ENCODE results near the gene ANKRD23. TPM values are rescaled to one million over a fixed set of nuclear protein-coding genes. Genes with fewer than 3 reads are reported as not detected.
A peak's percentile ranks its signal among the peaks of the same experiment; 100 is the strongest.

ANKRD23 gene
- total and polyA plus RNA-seq, 2 of the 13 experiments (the other 11 are each of a cell fraction or from before 2014, with no cell fraction given): 1.5 to 1.6 TPM

DNA sequence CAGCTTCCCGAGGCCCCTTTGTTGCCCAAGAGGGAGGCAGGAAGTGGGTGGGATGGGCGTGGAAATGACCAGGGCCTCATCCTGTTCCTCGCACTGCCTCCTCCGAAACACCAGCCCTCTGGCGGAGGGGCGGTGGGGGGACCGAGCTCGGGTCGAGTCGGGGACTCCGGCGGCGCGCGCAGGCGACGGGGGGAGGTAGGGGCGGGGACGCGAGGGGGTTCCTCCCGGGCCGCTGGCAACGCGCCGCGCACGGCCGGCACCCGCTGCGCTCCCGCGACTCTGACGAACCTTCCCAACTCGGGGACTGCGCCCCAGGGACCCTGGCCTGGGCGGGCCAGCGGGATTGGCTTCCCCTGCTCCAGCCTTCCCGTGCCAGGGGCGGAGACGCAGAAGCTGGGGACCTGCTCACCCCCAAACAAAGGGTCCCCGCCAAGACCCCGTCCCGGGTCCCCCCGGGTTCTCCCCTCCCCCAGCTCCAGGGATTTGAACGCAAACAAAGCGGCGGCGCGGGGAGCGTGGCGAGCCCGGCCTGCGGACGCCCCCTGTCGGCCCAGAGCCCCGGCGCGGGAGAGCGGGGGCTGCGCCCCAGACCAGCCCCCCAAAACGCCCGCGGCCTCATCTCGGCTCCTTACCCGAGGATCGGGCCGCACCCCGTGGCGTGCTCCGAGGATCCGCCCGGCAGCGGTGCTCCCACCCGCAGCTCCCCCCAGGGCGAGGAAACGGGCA is 24.9 kb upstream of the ANKRD23 start (continued):
- TF ChIP-seq NFAT5 (CRISPR knock-in tag; IDR thresholded peaks at IDR 0.05) (peak; percentile 22; the same call in 1 of the 2 replicates), ZNF160 (CRISPR knock-in tag; IDR thresholded peaks at IDR 0.05) (no peak; the same call in 1 of the 2 replicates), HMG20B (CRISPR knock-in tag; conservative IDR thresholded peaks at IDR 0.05) (0 out of 2 replicates have a peak, but pooled peaks have one; percentile 21), RFX1 (IDR thresholded peaks at IDR 0.05) (no peak), HHEX (CRISPR knock-in tag; IDR thresholded peaks at IDR 0.05) (no peak), RBM22 (optimal IDR thresholded peaks at IDR 0.05; ENCODE audit: low read length) (no peak), NFKB2 (CRISPR knock-in tag; IDR thresholded peaks at IDR 0.05; ENCODE audit: borderline replicate concordance) (no peak; the same call in 1 of the 2 replicates), JARID2 (CRISPR knock-in tag; IDR thresholded peaks at IDR 0.05; ENCODE audit: insufficient replicate concordance) (no peak), ZNF777 (CRISPR knock-in tag; IDR thresholded peaks at IDR 0.05) (0 out of 2 replicates have a peak, but pooled peaks have one; percentile 17), THAP8 (CRISPR knock-in tag; IDR thresholded peaks at IDR 0.05; ENCODE audit: borderline replicate concordance) (no peak), YEATS2 (CRISPR knock-in tag; IDR thresholded peaks at IDR 0.05; ENCODE audit: borderline replicate concordance) (peak; percentile 74; the same call in 1 of the 2 replicates), SMAD1 (CRISPR knock-in tag; IDR thresholded peaks at IDR 0.05; ENCODE audit: borderline replicate concordance, low read depth) (no peak), NR2C2 (CRISPR knock-in tag; IDR thresholded peaks at IDR 0.05; ENCODE audit: borderline replicate concordance) (peak; percentile 78; the same call in 1 of the 2 replicates), SAP130 (CRISPR knock-in tag; IDR thresholded peaks at IDR 0.05; ENCODE audit: low read depth) (peak; percentile 93), SYNCRIP (IDR thresholded peaks at IDR 0.05; ENCODE audit: insufficient read depth, low read depth, low read length) (no peak), ZBTB43 (CRISPR knock-in tag; conservative IDR thresholded peaks at IDR 0.05) (0 out of 2 replicates have a peak, but pooled peaks have one; percentile 16)
- TF ChIP-seq, protein P1, sequence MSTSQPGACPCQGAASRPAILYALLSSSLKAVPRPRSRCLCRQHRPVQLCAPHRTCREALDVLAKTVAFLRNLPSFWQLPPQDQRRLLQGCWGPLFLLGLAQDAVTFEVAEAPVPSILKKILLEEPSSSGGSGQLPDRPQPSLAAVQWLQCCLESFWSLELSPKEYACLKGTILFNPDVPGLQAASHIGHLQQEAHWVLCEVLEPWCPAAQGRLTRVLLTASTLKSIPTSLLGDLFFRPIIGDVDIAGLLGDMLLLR (CRISPR knock-in tag; IDR thresholded peaks at IDR 0.05): 0 out of 2 replicates have a peak, but pooled peaks have one; percentile 20
- TF ChIP-seq, protein P2, sequence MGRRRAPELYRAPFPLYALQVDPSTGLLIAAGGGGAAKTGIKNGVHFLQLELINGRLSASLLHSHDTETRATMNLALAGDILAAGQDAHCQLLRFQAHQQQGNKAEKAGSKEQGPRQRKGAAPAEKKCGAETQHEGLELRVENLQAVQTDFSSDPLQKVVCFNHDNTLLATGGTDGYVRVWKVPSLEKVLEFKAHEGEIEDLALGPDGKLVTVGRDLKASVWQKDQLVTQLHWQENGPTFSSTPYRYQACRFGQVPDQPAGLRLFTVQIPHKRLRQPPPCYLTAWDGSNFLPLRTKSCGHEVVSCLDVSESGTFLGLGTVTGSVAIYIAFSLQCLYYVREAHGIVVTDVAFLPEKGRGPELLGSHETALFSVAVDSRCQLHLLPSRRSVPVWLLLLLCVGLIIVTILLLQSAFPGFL (CRISPR knock-in tag; IDR thresholded peaks at IDR 0.05): no peak
- TF ChIP-seq, protein P3, sequence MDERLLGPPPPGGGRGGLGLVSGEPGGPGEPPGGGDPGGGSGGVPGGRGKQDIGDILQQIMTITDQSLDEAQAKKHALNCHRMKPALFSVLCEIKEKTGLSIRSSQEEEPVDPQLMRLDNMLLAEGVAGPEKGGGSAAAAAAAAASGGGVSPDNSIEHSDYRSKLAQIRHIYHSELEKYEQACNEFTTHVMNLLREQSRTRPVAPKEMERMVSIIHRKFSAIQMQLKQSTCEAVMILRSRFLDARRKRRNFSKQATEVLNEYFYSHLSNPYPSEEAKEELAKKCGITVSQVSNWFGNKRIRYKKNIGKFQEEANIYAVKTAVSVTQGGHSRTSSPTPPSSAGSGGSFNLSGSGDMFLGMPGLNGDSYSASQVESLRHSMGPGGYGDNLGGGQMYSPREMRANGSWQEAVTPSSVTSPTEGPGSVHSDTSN (CRISPR knock-in tag; IDR thresholded peaks at IDR 0.05): no peak

All from HepG2 (cell line).